Esophagus muscularis mucosa (tissue), 4 donors: ENCODE measurements around the gene SERPINB10. TPM values are rescaled to one million over a fixed set of nuclear protein-coding genes. Genes with fewer than 3 reads are reported as not detected.

Experiments
- DNase-seq: peaks from one replicate; pipeline ENCODE4 v3.0.0-alpha.2; 2017; ENCODE audit errors: extremely low spot score
- H3K27ac ChIP-seq, 4 donors: fragments of 200-600 bp; sonication (generic); replicated peaks in 1 of 4; 1 replicate in 3 of 4; 2 replicates in 1 of 4; pipeline ENCODE4 v1.5.1; 2016 to 2019; ENCODE audit warnings: mild to moderate bottlenecking in 1 of 4
- H3K27me3 ChIP-seq, 4 donors: fragments of 200-600 bp; sonication (generic); one replicate each; pipeline versions ENCODE4 v1.5.1 to v1.6.0; 2016 to 2019
- H3K36me3 ChIP-seq, 4 donors: fragments of 200-600 bp; sonication (generic); one replicate each; pipeline ENCODE4 v1.5.1; 2016 to 2019
- H3K4me1 ChIP-seq, 4 donors: fragments of 200-600 bp; sonication (generic); one replicate each; pipeline ENCODE4 v1.5.1; 2016 to 2019
- H3K4me3 ChIP-seq, 4 donors: fragments of 200-600 bp; sonication (generic); 1 replicate in 2 of 4; 2 replicates in 2 of 4; pipeline ENCODE4 v1.5.1; 2016 to 2019; ENCODE audit warnings: mild to moderate bottlenecking in 4 of 4, moderate library complexity in 1 of 4
- H3K9me3 ChIP-seq, 4 donors: fragments of 200-600 bp; sonication (generic); 1 replicate in 3 of 4; 2 replicates in 1 of 4; pipeline ENCODE4 v1.5.1; 2016 to 2019
- EP300 ChIP-seq: sonication (generic); formaldehyde crosslinking; IDR thresholded peaks from one replicate; pipeline ENCODE4 v1.6.1; 2017; ENCODE audit warnings: antibody characterized with exemption
- POLR2A ChIP-seq: fragments of 450-650 bp; IDR thresholded peaks from one replicate; pipeline ENCODE4 v1.6.1; 2017; ENCODE audit warnings: antibody characterized with exemption, moderate library complexity, mild to moderate bottlenecking, low read depth
- POLR2AphosphoS5 ChIP-seq, 2 donors: sonication (generic); formaldehyde crosslinking; IDR thresholded peaks; one replicate each; pipeline ENCODE4 v1.6.1; 2017; ENCODE audit warnings: antibody characterized with exemption in 2 of 2
- WGBS: methylation state at CpG from one replicate; pipeline ENCODE4 v1.1.5; 2018; 5-methylcytosine and 5-hydroxymethylcytosine counted together
- intact Hi-C: fragments of 100-400 bp; cut with DNase I; formaldehyde crosslinking; loops from one replicate; pipeline ENCODE4 v1.15.1; 2023
- total RNA-seq, 4 donors: library from RNA; depleted of rRNA; stranded (reverse); fragments of >200 nt; gene quantifications; one replicate each; pipeline versions ENCODE4 v1.1.0 to v1.2.1, GENCODE V29; 2016
- TF ChIP-seq, protein P1 (sequence below), 3 experiments: fragments of 200-600 bp in 2 of 3; fragments of 450-650 bp in 1 of 3; sonication (generic) in 2 of 3; IDR thresholded peaks; one replicate each; pipeline ENCODE4 v1.5.1; 2017 to 2019; ENCODE audit warnings: antibody characterized with exemption in 3 of 3, mild to moderate bottlenecking in 2 of 3, moderate library complexity in 1 of 3

The SERPINB10 gene
- total RNA-seq, 4 donors from 2014 or later, result 2.3 TPM; not detected in 3

DNA sequence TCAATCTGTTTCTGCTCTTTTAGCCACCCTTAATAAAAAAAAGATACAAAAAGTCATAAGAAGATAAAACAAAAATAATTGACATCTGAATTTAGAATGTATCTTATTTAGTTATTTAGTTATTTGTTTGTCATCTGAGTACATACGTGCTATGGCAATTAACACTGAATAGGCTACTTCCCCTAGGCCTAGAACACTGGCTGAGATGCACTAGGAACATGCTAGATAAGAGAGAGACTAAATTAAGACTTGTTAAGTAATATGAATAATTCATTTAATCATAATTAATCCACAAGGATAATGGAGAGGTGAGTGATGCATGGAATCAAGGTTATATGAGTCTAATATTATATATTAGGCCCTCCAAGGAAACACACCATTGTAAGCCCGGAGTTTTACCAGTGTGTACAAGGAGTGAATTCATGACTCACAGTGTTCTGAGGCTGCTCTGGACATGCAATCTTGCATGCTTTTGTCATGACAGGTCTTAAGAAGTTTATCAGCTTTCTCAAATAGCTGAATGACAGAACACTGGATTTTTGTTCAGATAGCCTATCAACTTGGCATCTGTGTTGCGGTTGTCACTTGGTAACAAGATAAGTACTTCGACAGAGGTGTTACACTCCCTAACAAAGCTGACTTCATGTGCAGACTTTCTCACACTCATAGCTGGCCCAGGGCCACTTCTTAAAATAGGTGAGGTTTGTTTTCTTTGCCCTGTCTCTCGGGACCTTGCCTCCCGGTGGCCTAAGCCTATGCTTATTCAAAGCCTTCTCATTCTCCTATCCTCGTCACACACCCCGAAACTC is 25.2 kb upstream of the SERPINB10 start:
- no peaks in the 10 kb centered on the region for H3K36me3 ChIP-seq
- peaks cover 0 to 6% (median 2%) of the 10 kb centered on the region in 4 donors for H3K4me1 ChIP-seq
- H3K27ac ChIP-seq, result no peak overlapping the region
- no peak overlapping the region for H3K4me3 ChIP-seq
- 42% methylated on average over 8 of the region's 8 CpGs for WGBS
- DNase-seq, result no peak
- H3K27me3 ChIP-seq, result no peaks in the 10 kb centered on the region
- H3K9me3 ChIP-seq, result no peaks in the 10 kb centered on the region
- TF ChIP-seq, protein P1, sequence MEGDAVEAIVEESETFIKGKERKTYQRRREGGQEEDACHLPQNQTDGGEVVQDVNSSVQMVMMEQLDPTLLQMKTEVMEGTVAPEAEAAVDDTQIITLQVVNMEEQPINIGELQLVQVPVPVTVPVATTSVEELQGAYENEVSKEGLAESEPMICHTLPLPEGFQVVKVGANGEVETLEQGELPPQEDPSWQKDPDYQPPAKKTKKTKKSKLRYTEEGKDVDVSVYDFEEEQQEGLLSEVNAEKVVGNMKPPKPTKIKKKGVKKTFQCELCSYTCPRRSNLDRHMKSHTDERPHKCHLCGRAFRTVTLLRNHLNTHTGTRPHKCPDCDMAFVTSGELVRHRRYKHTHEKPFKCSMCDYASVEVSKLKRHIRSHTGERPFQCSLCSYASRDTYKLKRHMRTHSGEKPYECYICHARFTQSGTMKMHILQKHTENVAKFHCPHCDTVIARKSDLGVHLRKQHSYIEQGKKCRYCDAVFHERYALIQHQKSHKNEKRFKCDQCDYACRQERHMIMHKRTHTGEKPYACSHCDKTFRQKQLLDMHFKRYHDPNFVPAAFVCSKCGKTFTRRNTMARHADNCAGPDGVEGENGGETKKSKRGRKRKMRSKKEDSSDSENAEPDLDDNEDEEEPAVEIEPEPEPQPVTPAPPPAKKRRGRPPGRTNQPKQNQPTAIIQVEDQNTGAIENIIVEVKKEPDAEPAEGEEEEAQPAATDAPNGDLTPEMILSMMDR (IDR thresholded peaks at IDR 0.05), result no peak
- TF ChIP-seq POLR2A (no peak), EP300 (no peak), POLR2AphosphoS5 (IDR thresholded peaks at IDR 0.05) (no peak)
- intact Hi-C loops, result no loop called here

DNA sequence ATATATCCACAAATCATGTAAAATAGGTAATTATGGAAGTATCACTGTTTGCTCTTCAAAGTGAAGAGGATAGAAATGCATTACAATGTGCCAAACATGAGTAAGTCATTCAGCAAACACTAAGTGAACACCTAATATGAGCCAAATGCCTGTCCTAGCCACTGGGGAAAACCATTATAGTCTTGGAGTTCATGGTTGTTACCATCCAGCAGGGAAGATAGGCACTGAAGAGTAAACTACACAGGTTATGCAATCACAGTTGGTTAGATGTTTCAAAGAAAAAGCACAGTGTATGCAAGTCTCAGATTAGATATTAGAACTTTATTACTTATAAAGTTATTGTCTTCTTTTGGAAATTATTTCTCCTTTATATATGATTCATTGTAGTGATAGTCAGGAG is 24.1 kb upstream of the SERPINB10 start:
- TF ChIP-seq POLR2AphosphoS5 (IDR thresholded peaks at IDR 0.05) (no peak), EP300 (no peak), POLR2A (no peak)
- TF ChIP-seq, protein P1 (IDR thresholded peaks at IDR 0.05), result no peak
- Histone ChIP-seq H3K9me3 (no peaks in the 10 kb centered on the region), H3K4me1 (peaks cover 0 to 6% (median 2%) of the 10 kb centered on the region in 4 donors), H3K4me3 (no peak overlapping the region), H3K27me3 (no peaks in the 10 kb centered on the region), H3K27ac (no peak overlapping the region), H3K36me3 (no peaks in the 10 kb centered on the region)
- intact Hi-C loops, result no loop called here
- no peak for DNase-seq

DNA sequence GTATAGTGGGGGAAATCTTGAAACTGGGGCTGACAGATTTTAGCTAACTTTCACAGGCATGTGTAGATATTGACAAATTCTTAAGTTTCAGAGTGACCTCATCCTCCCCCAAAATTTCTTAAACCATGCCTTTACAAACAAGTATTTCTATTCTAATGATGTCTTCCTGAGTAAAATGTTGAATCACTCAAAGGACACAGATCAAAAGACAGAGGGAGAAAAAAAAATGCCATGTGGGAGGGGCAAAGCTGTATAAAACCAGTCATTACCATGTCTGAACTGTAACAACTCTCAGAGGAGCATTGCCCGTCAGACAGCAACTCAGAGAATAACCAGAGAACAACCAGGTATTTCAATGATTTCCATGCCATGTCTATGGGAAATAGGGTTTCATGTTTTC is 20.3 kb upstream of the SERPINB10 start, which contains the start of gene SERPINB2:
Gene SERPINB2 (plus strand): TSS at position 282 of the 400 bp plus-strand sequence. CDS start 3,740 bp downstream, outside the sequence.
- intact Hi-C loops, result no loop called here
- H3K27ac ChIP-seq, result no peak within 1 kb of the TSS
- no peaks in the 10 kb centered on the region for H3K27me3 ChIP-seq
- no peak for DNase-seq
- 57% methylated on average over 1 of the region's 1 CpG for WGBS
- TF ChIP-seq POLR2A, result no peak
- peaks cover 0 to 6% (median 2%) of the 10 kb centered on the region in 4 donors for H3K4me1 ChIP-seq
- H3K9me3 ChIP-seq, result no peaks in the 10 kb centered on the region
- no peak within 1 kb of the TSS for H3K4me3 ChIP-seq
- H3K36me3 ChIP-seq, result no peaks in the 10 kb centered on the region

DNA sequence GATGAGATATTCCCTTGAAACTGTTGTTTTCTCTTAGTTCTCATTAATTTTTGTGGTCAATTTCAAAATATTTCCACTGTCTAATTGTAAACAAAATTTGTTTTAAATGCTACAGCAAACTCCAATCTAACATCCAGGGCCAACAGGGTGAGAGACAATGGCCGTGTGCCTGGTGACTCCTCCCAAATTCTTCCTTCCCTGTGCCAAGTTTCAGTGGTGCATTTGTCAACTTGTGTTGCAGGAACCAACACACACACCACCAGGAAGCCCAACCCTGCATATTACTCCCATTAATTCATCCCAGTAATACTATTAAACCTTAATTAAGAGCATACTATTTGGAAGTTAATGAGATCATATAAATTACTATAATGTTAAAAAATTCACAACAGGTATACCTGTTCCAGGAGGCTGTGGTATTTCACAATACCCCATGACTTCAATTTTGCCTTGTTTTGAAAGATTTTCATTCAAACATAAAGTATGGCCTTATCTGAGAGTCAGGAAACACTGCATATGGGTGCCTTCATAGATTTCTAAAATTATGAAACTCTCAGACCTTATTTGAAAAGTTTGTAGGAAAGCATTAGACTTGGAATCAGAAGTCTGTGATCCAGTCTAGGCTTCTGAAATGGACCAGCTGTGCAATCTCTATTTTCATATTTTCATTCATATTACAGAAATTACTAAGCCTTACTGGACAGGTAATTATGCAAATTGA is 19.1 kb upstream of the SERPINB10 start:
- intact Hi-C loops, result no loop called here
- Histone ChIP-seq H3K9me3 (no peaks in the 10 kb centered on the region), H3K4me3 (no peak overlapping the region), H3K27me3 (no peaks in the 10 kb centered on the region), H3K27ac (no peak overlapping the region), H3K4me1 (no peaks in the 10 kb centered on the region), H3K36me3 (no peaks in the 10 kb centered on the region)
- TF ChIP-seq, protein P1 (IDR thresholded peaks at IDR 0.05), result no peak
- no peak for TF ChIP-seq POLR2A
- 19% methylated on average over 1 of the region's 1 CpG for WGBS
- no peak for DNase-seq

DNA sequence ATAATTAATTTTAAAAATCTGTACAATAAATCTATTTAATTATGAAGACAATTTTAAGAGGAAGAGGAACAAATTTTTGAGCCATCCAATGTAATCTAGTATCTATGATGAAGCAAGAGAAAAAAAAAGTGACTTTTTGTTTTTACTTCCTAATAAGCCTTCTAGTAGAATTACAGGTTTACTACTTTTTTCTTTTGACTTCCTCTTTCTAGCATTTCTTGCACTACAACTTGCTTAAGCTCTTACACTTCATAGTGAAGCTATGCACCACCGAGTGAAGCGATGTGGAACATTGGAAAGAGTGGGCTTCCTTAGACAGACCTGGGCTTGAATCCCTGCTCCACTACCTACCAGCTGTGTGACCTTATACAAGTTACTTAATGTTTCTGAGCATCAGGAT is 18.1 kb upstream of the SERPINB10 start:
- H3K27me3 ChIP-seq, result no peaks in the 10 kb centered on the region
- H3K9me3 ChIP-seq, result no peaks in the 10 kb centered on the region
- intact Hi-C loops, result no loop called here
- no peaks in the 10 kb centered on the region for H3K36me3 ChIP-seq
- H3K4me1 ChIP-seq, result no peaks in the 10 kb centered on the region
- TF ChIP-seq, protein P1 (IDR thresholded peaks at IDR 0.05), result no peak
- TF ChIP-seq POLR2AphosphoS5 (IDR thresholded peaks at IDR 0.05) (no peak), POLR2A (no peak), EP300 (no peak)
- no peak for DNase-seq
- 89% methylated on average over 2 of the region's 2 CpGs for WGBS
- no peak overlapping the region for H3K27ac ChIP-seq
- no peak overlapping the region for H3K4me3 ChIP-seq
